ENCODE data around the gene HOXA3.

DNA sequence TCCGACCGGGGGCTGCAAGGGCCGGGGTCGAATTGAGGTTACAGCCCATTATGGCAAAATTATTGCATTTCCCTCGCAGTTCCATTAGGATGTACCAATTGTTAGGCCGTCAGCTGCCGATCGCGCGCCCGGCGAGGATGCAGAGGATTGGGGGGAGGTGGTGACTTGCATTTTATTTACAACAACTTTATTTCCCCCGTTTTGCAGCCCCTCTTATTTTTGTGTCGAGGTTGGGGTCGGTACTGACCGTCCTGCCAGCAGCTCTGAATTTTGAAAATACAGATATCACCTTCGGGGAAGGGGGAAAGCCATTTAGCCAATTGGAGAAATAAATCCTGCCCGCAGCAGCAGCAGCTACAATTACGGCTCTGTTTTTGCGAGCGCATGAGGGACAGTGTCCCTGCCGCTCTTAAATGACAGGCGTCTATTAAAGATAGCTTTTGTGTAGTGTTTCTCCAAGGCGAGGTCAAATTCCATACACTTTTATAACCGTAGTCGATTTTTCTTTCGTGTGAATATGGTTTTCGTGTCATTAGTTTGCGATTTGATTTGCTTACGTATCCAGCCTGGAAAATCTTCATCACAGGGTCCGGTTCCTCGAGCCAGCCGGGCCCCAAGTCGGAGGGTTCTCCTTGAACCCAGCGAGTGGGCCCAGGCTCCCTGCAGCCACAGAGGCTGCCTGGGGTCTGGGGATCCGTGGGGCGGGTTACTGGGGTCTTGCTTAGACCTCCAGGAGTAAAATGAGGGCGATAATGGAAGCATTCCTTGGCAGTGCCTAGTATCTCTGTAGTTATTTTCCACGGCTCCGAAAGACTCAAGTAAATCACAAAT, 8.2 kb downstream of the HOXA3 start:
- TF ChIP-seq POLR2A (IDR thresholded peaks at IDR 0.05; ENCODE audit: low read length): no peak
- TF ChIP-seq NPAS2 (CRISPR knock-in tag; IDR thresholded peaks at IDR 0.05; ENCODE audit: borderline replicate concordance): no peak
- TF ChIP-seq, protein P1, sequence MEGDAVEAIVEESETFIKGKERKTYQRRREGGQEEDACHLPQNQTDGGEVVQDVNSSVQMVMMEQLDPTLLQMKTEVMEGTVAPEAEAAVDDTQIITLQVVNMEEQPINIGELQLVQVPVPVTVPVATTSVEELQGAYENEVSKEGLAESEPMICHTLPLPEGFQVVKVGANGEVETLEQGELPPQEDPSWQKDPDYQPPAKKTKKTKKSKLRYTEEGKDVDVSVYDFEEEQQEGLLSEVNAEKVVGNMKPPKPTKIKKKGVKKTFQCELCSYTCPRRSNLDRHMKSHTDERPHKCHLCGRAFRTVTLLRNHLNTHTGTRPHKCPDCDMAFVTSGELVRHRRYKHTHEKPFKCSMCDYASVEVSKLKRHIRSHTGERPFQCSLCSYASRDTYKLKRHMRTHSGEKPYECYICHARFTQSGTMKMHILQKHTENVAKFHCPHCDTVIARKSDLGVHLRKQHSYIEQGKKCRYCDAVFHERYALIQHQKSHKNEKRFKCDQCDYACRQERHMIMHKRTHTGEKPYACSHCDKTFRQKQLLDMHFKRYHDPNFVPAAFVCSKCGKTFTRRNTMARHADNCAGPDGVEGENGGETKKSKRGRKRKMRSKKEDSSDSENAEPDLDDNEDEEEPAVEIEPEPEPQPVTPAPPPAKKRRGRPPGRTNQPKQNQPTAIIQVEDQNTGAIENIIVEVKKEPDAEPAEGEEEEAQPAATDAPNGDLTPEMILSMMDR (IDR thresholded peaks at IDR 0.05): peak; percentile 7; the same call in 1 of the 3 replicates
- no peak for TF ChIP-seq MAFK (IDR thresholded peaks at IDR 0.05; ENCODE audit: partially characterized antibody)
- no peak for TF ChIP-seq BHLHE40 (IDR thresholded peaks at IDR 0.05; ENCODE audit: low read depth, low read length)
- TF ChIP-seq HOXA7 (CRISPR knock-in tag; IDR thresholded peaks at IDR 0.05): no peak
- TF ChIP-seq JUNB (IDR thresholded peaks at IDR 0.05): no peak
